Spleen (tissue), 7 donors: ENCODE results near the gene BTBD16.

Source experiments
- POLR2A ChIP-seq, 3 donors: fragments of 450-650 bp; IDR thresholded peaks; one replicate each; pipeline ENCODE4 v1.5.1; 2017; ENCODE audit warnings: antibody characterized with exemption in 3 of 3, mild to moderate bottlenecking in 1 of 3
- POLR2AphosphoS5 ChIP-seq, 3 donors: sonication (generic); formaldehyde crosslinking; IDR thresholded peaks; one replicate each; pipeline ENCODE4 v1.5.1; 2017; ENCODE audit warnings: antibody characterized with exemption in 3 of 3
- TF ChIP-seq, protein P1 (sequence below), 11 experiments: fragments of 200-600 bp in 7 of 11; fragments of 450-650 bp in 4 of 11; sonication (generic) in 4 of 11; IDR thresholded peaks in 8 of 11; conservative IDR thresholded peaks in 3 of 11; 1 replicate in 7 of 11; 2 replicates in 4 of 11; pipeline versions ENCODE4 v1.4.0 to v1.8.0; 2016 to 2021; ENCODE audit warnings: antibody characterized with exemption in 11 of 11, inconsistent platforms in 4 of 11, mild to moderate bottlenecking in 1 of 11
- donor health status: DM: no; HTN: no; CAD: no; lungs with moderate emphysema.
- donor health status: DM: no; HTN: no; CAD: no.
- donor health status: DM: no; HTN: no; CAD: no.

DNA sequence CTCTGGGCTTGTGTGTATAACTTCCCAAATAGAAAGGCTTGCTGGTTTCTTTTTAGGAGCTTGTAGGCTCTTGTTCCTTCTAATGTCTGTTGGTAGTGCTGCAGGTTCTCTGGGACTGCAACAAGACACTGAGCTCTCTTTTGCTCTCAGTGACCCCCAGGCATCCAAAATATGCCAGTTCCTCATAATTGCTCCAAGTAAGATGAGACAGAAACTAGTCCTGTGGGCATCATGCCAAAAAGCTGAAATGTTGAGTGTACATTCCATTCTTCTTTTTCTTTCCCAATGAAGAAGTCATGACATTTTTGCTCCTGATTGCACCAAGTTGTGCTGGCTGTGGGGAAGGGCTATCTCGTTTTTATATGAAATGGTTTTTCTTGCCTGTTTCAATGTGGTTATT is 7.1 kb upstream of the BTBD16 start:
- TF ChIP-seq, protein P1, sequence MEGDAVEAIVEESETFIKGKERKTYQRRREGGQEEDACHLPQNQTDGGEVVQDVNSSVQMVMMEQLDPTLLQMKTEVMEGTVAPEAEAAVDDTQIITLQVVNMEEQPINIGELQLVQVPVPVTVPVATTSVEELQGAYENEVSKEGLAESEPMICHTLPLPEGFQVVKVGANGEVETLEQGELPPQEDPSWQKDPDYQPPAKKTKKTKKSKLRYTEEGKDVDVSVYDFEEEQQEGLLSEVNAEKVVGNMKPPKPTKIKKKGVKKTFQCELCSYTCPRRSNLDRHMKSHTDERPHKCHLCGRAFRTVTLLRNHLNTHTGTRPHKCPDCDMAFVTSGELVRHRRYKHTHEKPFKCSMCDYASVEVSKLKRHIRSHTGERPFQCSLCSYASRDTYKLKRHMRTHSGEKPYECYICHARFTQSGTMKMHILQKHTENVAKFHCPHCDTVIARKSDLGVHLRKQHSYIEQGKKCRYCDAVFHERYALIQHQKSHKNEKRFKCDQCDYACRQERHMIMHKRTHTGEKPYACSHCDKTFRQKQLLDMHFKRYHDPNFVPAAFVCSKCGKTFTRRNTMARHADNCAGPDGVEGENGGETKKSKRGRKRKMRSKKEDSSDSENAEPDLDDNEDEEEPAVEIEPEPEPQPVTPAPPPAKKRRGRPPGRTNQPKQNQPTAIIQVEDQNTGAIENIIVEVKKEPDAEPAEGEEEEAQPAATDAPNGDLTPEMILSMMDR (IDR thresholded peaks at IDR 0.05 in 8 of 11, conservative IDR thresholded peaks at IDR 0.05 in 3 of 11), result no peak
- TF ChIP-seq POLR2A (IDR thresholded peaks at IDR 0.05) (no peak), POLR2AphosphoS5 (IDR thresholded peaks at IDR 0.05) (no peak)
